Skeletal muscle cell (primary cell): ENCODE measurements around the gene PRMT9.

ENCODE experiments used
- DNase-seq: peaks from one replicate; pipeline ENCODE4 v3.0.0-alpha.2; 2010; ENCODE audit warnings: low read depth
- H3K4me3 ChIP-seq: 2 replicates; pipeline ENCODE4 v1.5.1; 2011; ENCODE audit warnings: low read depth, mild to moderate bottlenecking, control low read depth, low read length, moderate library complexity

PRMT9 gene

GRCh38 chr4:147683717-147684700, at the start of gene PRMT9:
PRMT9 (minus strand) TSS chr4:147684163; CDS start chr4:147683987, 176 bp downstream.
- peak within 1 kb of the TSS; percentile 94 for H3K4me3 ChIP-seq

DNA sequence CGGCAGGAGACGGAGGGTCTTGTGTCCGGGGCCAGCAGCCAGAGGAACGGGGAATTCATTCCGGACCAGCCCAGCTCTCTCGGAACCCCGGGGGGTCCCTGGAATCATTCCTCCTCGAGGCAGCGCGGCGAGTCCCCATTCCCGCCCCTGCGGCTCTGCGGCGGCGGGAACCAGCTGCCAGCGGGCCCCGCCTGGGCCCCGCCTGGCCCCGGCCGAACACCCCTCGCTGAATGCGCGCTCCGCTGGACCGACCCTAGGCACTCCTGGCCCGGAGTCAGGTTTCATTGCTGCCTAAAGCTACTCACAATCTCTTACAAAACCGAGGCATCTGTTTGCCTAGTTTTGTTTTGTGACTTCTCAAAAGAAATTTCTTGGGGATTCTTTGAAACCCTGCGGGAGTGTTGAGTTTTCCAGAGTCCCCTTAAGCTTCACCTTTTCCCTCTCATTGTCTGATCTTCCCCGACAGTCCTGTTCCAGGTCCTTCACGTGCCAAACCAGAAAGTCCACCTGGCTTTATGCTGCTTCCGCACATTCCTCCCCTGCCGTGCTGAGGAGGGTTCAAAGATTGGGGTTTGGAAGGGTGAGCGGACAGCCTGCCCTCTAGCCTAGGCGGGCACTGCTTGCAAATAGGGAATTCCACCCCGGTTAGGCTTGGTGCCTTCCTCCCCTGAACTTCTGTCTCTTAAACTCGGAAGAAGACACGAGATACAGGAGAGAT, 48.7 kb upstream of the PRMT9 start:
- peak overlapping the region; percentile 88 for H3K4me3 ChIP-seq
- no peak for DNase-seq

More at GRCh38 chr4:147683717-147684700, at the start of gene PRMT9:
- DNase-seq: peak; percentile 90

DNA sequence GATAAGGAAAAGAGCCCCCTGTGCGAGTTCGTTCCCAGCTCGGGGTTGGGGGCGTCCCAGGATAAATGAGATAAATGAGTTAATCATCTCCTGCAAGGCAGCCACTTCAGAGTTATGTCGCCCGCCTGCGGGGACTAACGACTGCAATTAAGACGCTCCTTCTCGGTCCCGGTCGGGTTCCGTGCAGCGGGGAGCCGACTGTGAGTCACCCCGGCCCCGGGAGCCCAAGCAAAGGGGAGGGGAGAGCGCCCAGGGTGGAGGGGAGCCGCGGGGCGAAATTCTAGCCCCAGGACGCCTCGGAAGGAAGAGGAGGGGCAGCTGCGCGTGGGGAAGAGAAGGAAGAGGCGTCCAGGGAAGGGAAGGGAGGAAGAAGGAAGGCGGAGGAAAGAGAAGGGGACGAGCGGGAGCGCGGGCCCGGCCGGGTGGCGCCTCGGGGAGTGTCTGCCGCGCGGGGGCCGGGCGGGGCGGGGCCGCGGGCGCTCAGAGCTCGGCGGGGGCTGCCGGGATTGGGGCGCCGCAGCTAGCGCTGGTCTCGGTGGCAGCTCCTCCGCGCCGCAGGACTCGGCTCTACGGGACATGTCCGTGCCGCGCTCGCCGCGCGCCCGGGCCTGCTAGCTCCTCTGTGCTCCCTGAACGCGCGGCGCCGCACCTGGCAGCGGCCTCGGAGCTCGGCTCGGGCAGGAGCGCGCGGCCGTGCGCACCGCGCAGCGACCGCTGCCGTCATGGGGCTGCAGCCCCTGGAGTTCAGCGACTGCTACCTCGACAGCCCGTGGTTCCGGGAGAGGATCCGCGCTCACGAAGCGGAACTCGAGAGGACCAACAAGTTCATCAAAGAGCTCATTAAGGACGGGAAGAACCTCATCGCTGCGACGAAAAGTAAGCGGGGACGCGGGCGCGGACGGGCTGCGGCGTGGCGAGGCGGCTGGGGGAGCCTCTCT, 47.9 kb upstream of the PRMT9 start, which contains the start of gene ARHGAP10:
Gene ARHGAP10, plus strand, starts transcription at position 509 of the 938 bp plus-strand sequence. Its CDS starts 214 bp downstream, at position 723.
- H3K4me3 ChIP-seq: peak within 1 kb of the TSS; percentile 88
- DNase-seq: peak; percentile 51

DNA sequence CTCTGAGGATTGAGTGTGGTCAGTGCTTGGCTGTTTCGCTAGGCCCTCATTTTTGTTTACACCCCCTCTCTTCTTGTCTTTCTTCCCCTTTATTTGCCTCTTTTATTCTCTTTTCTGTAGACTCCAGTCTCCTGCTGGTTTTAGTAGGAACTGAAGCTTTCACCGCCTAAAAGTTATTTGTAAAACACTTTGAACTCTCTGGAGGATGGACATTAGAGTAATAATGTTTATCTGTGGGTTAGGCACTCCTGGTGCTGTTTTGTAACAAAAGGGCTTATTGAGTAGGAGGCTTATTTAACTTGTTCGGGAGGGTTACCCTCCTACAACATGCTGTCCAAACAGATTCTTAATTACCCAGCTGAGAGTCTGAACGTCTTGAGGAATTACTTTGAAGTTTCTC, 46.4 kb upstream of the PRMT9 start:
- no peak for DNase-seq
- no peak overlapping the region for H3K4me3 ChIP-seq

DNA sequence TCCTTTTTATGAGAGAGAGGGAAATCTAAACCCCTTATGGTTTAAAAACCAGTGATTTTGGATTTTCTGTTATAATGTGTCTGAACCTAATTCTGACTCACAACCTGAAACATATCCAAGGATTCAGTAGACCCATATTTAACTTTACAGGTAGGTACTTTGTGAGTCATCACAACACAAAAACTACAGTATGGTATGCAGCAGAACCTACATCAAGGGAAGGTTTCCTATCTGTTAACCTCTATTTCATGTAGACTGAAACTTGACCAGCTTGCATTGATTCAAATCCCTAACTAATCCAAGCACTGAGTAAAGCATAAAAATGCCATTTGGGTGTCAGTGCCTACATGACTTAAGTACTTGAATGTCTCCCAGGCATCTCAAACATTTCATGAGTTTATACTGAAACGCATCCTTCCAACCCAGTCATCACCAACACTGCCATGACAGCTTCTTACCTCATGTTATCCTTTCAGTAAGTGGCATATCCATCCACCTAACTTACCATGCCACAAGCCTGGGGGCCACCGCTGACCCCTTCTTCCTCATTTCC, 43.6 kb upstream of the PRMT9 start:
- no peak overlapping the region for H3K4me3 ChIP-seq
- DNase-seq: no peak

GRCh38 chr4:147725673-147726072, 41.7 kb upstream of the PRMT9 start:
- H3K4me3 ChIP-seq: no peak overlapping the region
- DNase-seq: no peak

GRCh38 chr4:147724468-147725201, 40.7 kb upstream of the PRMT9 start:
- no peak overlapping the region for H3K4me3 ChIP-seq
- no peak for DNase-seq

DNA sequence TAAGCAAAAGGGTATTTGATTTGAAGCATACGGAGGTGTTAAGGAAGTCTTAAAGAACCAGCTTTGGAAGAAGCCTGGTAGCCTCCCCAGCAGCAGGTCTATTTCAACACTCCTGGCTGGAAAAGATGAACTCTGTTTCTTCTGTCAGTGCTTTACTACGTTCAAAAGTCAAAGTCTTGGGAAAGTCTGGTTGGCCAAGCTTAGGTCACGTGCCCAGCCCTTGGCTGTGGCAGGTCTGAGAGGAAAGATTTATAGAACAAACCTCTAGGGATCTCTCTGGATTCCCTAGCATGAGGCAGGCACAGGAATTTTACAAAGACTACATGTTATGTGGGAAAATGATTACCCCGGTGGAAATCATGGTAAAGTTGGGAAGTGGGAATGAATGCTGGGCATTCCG, 39.4 kb upstream of the PRMT9 start:
- H3K4me3 ChIP-seq: no peak overlapping the region
- peak; percentile 49 for DNase-seq

- no peak overlapping the region for H3K4me3 ChIP-seq
- no peak for DNase-seq
These were observed 33.9 kb upstream of the PRMT9 start for GRCh38 chr4:147717878-147718277.

GRCh38 chr4:147714575-147715401, 30.8 kb upstream of the PRMT9 start:
- H3K4me3 ChIP-seq: no peak overlapping the region
- peak; percentile 45 for DNase-seq

GRCh38 chr4:147709999-147710398, 26.0 kb upstream of the PRMT9 start:
- H3K4me3 ChIP-seq: no peak overlapping the region
- no peak for DNase-seq

GRCh38 chr4:147707892-147708672, 24.1 kb upstream of the PRMT9 start:
- DNase-seq: no peak
- no peak overlapping the region for H3K4me3 ChIP-seq

DNA sequence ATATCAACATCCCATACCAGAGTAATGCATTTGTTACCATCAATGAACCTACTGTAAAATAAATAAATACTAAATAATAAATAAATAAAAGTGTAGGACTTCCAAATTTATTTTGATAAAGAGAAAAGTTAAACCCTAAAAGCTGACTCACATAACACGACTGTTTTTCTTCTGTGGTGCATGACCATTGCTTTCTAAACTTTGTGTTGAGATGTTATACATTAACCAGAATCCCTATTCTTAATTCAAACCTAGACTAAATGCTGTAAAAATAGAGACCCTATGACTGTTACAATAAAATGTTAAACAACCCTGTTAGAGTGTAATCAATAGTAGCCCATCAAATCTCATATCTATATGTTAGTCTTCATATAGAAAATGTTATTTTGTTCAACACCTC, 20.9 kb upstream of the PRMT9 start:
- no peak overlapping the region for H3K4me3 ChIP-seq
- DNase-seq: no peak

GRCh38 chr4:147696866-147697265, 12.9 kb upstream of the PRMT9 start:
- no peak for DNase-seq
- no peak overlapping the region for H3K4me3 ChIP-seq

DNA sequence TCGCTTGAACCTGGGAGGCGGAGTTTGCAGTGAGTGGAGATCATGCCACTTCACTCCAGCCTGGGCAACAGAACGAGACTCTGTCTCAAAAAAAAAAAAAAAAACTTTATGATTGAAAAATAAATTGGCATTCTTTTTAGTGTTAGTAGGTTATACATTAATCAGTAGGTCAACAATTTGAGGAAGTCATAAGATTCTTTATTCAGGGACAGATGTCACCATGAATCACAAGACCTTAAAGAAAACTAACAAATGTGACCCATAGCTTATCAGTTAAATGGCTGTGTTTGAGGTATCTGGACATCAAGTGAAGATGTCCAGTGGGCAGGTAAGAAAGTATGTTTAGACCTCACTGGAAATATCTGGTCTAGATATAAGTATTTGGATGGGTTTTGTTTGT, 9.3 kb upstream of the PRMT9 start:
- no peak overlapping the region for H3K4me3 ChIP-seq
- DNase-seq: no peak

- no peak overlapping the region for H3K4me3 ChIP-seq
- DNase-seq: no peak
These were observed 7.9 kb upstream of the PRMT9 start for GRCh38 chr4:147691820-147692219.

DNA sequence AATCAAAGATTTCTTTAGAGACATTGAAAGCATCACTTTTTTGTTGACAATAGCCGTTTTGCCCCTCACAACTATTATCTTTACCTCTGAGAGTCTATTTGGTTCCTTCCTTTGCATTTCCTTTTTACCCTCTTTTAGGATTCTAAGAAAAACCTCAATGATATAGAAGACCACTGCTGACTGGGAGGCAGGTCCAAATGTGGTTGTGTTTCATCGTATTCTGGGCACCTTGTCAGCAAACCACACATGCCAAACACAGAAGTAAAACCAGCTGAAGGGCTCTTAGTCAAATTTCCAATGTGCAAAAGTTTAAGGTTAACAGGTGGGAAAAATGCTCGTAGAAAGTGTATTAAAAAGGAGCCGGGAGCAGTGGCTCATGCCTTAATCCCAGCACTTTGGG, 5.1 kb upstream of the PRMT9 start:
- no peak overlapping the region for H3K4me3 ChIP-seq
- DNase-seq: no peak
